Measurements from ENCODE around the gene WWOX.

WWOX gene

GRCh38 chr16:78368121-78369102 lies 269.0 kb downstream of the WWOX start:
- no peak for FAIRE-seq
- TF ChIP-seq CTCF (IDR thresholded peaks at IDR 0.05; ENCODE audit: insufficient read depth, missing control alignments): no peak

GRCh38 chr16:78372277-78372676 lies 272.8 kb downstream of the WWOX start:
- FAIRE-seq: no peak
- TF ChIP-seq CTCF (IDR thresholded peaks at IDR 0.05; ENCODE audit: insufficient read depth, missing control alignments): no peak
- no peak for DNase-seq (ENCODE audit: insufficient read length, low spot score)

More at GRCh38 chr16:78368121-78369102, 269.0 kb downstream of the WWOX start:
- DNase-seq (ENCODE audit: insufficient read length, low spot score): no peak

DNA sequence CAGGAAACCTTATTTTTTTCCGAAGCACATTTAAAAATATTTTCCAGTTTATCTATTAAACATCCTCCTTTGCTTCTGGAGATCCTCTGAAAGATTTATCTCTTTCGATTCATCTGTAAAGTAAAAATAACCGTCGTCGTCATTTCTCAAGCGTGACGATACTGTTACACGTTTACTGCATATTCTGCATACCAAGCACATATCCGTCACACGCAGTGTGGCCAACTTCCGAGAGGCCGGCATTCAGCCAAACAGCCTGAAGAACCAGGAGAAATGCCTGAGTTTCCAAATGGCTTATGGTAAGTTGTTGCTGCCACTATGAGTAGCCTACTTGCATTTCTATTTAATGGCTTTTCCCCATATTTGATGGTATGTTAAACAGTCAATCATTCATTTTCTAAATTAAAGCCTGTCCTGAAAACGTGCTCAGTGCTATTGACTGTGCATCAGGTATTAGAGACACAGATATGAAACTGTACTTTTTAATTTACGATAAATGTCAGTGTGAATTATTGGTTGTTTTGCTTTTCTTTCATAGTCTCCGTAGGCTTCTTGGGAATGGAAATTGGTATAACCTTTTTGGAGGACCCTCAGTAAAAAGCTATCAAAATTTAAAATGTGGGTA lies 275.7 kb downstream of the WWOX start:
- FAIRE-seq (no peak), DNase-seq (ENCODE audit: insufficient read length, low spot score) (no peak)
- TF ChIP-seq CTCF (IDR thresholded peaks at IDR 0.05; ENCODE audit: insufficient read depth, missing control alignments): no peak

DNA sequence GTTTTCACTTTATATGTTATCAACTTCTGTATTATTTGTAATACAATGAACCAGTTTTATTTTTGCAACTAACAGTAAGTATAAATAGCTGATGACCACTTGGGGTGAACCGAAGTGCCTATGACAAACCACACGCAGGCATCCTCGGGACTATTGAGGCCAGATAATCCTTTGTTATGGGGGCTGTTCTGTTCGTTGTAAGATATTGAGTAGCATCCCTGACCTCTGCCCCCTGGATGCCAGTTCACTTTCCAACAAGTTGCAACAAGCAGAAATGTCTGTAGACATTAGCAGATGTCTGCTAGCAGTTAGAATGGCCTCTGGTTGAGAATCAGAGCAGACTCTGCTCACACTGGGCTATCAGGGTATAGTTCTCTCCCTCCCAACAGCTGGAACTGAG lies 277.0 kb downstream of the WWOX start:
- DNase-seq (ENCODE audit: insufficient read length, low spot score) (no peak), FAIRE-seq (no peak)
- TF ChIP-seq CTCF (IDR thresholded peaks at IDR 0.05; ENCODE audit: insufficient read depth, missing control alignments): no peak

DNA sequence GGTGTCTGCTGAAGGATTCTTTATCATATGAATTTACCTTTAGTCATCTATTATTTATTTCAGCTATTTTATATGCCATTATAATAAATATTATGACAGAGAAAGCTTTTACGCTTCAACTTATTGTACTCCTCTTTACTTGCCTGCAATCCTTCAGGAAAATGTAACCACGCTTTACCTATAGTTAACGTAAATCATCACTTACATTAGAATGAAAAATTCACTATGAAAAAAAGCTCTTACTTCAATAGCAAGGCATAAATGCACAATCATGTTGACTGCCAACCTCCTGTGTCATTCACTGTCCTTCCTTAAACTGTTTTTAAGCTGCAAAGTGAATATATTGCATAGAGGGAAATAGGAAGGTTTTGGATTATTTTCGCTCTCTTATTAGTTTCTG lies 277.9 kb downstream of the WWOX start:
- TF ChIP-seq CTCF (IDR thresholded peaks at IDR 0.05; ENCODE audit: insufficient read depth, missing control alignments): no peak
- DNase-seq (ENCODE audit: insufficient read length, low spot score) (no peak), FAIRE-seq (no peak)

- FAIRE-seq (no peak), DNase-seq (ENCODE audit: insufficient read length, low spot score) (no peak)
- no peak for TF ChIP-seq CTCF (IDR thresholded peaks at IDR 0.05; ENCODE audit: insufficient read depth, missing control alignments)
Measured at GRCh38 chr16:78381060-78381459, 281.6 kb downstream of the WWOX start.

DNA sequence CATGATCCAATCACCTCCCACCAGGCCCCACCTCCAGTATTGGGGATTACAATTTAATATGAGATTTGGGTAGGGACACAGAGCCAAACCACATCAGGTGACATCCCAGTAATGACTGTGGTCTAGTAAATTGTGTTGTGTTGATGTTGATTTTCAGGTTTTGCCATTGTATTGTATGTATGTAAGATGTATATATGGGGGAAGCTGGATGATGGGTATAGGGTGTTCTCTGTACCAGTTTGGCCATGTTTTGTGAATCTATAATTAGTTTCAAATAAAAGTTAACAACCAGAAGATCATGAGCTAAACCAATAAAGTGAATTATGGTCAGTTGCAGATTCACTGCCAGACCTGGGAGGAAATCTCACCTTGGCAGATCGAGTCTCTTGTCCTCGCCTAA lies 283.7 kb downstream of the WWOX start:
- no peak for DNase-seq (ENCODE audit: insufficient read length, low spot score)
- no peak for FAIRE-seq
- TF ChIP-seq CTCF (IDR thresholded peaks at IDR 0.05; ENCODE audit: insufficient read depth, missing control alignments): no peak
